Gastroesophageal sphincter (tissue), 3 donors: Measurements from ENCODE around the gene AFAP1.
A peak's percentile ranks its signal among the peaks of the same experiment; 100 is the strongest.

Experiments
- CTCF ChIP-seq, 4 experiments: fragments of 200-600 bp in 2 of 4; fragments of 450-650 bp in 2 of 4; sonication (generic) in 1 of 4; IDR thresholded peaks; one replicate each; pipeline ENCODE4 v1.5.1; 2017 to 2019; ENCODE audit warnings: antibody characterized with exemption in 4 of 4, mild to moderate bottlenecking in 2 of 4, moderate library complexity in 2 of 4
- EP300 ChIP-seq: sonication (generic); formaldehyde crosslinking; IDR thresholded peaks from one replicate; pipeline ENCODE4 v1.6.1; 2017; ENCODE audit warnings: antibody characterized with exemption, mild to moderate bottlenecking
- POLR2A ChIP-seq, 2 donors: fragments of 450-650 bp; IDR thresholded peaks; one replicate each; pipeline ENCODE4 v1.6.1; 2017; ENCODE audit warnings: antibody characterized with exemption in 2 of 2, mild to moderate bottlenecking in 2 of 2, moderate library complexity in 1 of 2
- POLR2AphosphoS5 ChIP-seq: sonication (generic); formaldehyde crosslinking; IDR thresholded peaks from one replicate; pipeline ENCODE4 v1.6.1; 2017; ENCODE audit warnings: antibody characterized with exemption

DNA sequence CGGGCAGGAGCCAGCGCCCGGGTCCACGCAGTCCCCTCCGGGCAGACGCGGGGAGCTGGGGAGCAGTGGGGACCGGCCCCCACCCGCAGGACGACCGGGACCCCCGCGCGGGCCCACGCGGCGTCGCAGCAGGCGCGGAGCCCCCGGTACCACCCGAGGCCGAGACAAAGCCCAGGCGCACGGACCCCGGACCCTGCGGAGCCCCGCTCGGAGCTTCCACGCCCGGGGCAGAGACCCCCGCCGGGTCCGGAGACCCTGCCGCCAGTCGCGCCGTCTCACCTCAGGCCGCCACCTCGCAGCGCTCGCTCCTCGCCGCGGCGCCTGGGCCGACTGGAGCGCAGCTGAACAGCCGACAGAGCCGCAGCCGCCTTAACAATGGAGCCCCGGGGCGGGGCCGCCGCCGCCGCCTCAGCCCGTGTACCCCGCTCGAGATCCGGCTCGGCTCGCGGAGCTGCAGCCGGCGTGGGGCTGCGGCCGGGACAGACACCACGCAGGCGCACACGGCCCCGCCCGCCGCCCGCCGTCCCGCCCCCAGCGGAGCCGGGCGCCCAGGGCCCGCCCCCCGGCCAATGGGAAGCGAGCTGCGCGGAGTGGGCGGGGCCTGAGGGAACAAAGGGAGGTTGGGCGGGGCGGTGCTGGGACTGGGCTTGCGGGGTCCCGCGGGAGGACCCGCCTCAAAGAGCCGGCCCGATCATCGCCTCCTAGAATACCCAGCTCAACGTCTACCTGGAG, at the start of gene AFAP1:
- TF ChIP-seq CTCF (IDR thresholded peaks at IDR 0.05) (no peak), POLR2AphosphoS5 (peak; percentile 72), POLR2A (IDR thresholded peaks at IDR 0.05) (peak; percentile 93 to 94), EP300 (no peak)
